ENCODE results near the gene RPL18. TPM values are rescaled to one million over a fixed set of nuclear protein-coding genes. Genes with fewer than 3 reads are reported as not detected.

RPL18 gene
- total RNA-seq, 1 experiment from 2014 or later: 1,503 TPM

DNA sequence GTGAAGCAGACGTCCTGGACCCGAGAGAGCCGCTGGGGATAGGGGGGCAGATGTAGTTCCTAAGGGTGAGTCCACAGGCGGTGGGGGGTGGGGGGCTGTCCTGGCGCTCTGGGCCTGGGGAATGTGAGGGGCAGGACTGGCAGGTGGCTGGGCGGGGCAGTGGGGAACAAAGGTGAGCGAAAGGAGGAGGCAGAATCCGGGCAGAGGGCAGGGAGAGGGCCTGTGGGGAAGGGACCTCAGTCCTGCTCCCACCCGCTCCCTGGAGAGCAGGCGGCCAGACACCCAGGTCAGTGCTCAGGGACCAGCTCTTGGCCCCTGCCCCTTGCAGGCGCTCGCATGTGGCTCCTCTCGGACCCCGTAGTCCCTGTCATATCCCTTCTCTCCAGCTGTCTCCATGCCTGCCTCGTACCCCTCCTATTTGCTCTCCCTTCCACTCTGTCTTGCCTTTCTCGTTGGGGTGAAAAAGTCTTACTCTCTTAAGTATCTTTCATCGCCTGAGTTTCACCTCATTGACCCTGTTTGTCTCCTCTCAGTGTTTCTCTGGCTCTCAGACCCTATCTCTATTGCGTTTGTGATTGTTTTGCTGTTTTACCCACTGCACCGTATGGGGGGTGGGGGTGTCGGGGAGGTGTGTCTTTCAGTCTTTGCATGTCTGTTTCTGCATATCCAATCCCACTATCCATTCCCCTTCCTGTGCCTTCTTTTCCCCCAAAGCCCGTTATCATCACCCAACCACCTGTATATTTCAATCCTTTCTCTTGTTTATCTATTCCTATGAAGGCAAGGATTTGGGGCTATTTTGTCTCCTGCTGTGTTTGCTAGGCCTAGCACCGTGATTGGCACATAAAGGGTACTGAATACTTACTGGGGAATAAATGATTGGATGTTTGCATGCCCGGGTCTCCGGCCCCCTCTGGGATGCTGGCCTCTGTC, 6.1 kb upstream of the RPL18 start:
- intact Hi-C loops (cut with micrococcal nuclease): no loop called here
- no peak for ATAC-seq
- Histone ChIP-seq H3K79me2 (ENCODE audit: low read length) (peaks cover 3% of the 10 kb centered on the region), H3K9me2 (replicated peaks; ENCODE audit: low read length) (no peaks in the 10 kb centered on the region), H3K36me3 (ENCODE audit: low read depth, low read length) (no peaks in the 10 kb centered on the region), H3K27ac (ENCODE audit: low read length) (no peak overlapping the region), H3K4me2 (ENCODE audit: low read length) (no peak overlapping the region), H3F3A (ENCODE audit: low read length, unreplicated experiment) (no peaks in the 10 kb centered on the region), H3K9ac (ENCODE audit: low read length) (no peak overlapping the region), H3K9me3 (ENCODE audit: low read length) (no peaks in the 10 kb centered on the region), H2AFZ (ENCODE audit: low read length) (no peak overlapping the region), H3K27me3 (ENCODE audit: low read length) (no peaks in the 10 kb centered on the region), H4K20me1 (ENCODE audit: low read length) (no peaks in the 10 kb centered on the region), H3K4me3 (ENCODE audit: low read length) (no peak overlapping the region), H3K4me1 (ENCODE audit: insufficient read depth, low read length) (0 out of 2 replicates have a peak, but pooled peaks cover 2% of the 10 kb centered on the region)
- CTCF ChIA-PET: no interaction called here
- TF ChIP-seq, protein P1, sequence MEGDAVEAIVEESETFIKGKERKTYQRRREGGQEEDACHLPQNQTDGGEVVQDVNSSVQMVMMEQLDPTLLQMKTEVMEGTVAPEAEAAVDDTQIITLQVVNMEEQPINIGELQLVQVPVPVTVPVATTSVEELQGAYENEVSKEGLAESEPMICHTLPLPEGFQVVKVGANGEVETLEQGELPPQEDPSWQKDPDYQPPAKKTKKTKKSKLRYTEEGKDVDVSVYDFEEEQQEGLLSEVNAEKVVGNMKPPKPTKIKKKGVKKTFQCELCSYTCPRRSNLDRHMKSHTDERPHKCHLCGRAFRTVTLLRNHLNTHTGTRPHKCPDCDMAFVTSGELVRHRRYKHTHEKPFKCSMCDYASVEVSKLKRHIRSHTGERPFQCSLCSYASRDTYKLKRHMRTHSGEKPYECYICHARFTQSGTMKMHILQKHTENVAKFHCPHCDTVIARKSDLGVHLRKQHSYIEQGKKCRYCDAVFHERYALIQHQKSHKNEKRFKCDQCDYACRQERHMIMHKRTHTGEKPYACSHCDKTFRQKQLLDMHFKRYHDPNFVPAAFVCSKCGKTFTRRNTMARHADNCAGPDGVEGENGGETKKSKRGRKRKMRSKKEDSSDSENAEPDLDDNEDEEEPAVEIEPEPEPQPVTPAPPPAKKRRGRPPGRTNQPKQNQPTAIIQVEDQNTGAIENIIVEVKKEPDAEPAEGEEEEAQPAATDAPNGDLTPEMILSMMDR (conservative IDR thresholded peaks at IDR 0.05; ENCODE audit: low read depth, low read length): no peak
- TF ChIP-seq EZH2 (IDR thresholded peaks at IDR 0.05; ENCODE audit: low read length, unreplicated experiment): no peak
- TF ChIP-seq EZH2phosphoT487 (IDR thresholded peaks at IDR 0.05; ENCODE audit: borderline replicate concordance, low read length): no peak
- POLR2A ChIA-PET (ENCODE audit: unreplicated experiment): no interaction called here
- BruUV-seq (replicated peaks): no TSS peak
- no peak for DNase-seq

GRCh38 chr19:48624067-48624594, 5.2 kb upstream of the RPL18 start:
- Histone ChIP-seq H3K9me2 (replicated peaks; ENCODE audit: low read length) (no peaks in the 10 kb centered on the region), H3F3A (ENCODE audit: low read length, unreplicated experiment) (no peaks in the 10 kb centered on the region), H3K4me1 (ENCODE audit: insufficient read depth, low read length) (0 out of 2 replicates have a peak, but pooled peaks cover 7% of the 10 kb centered on the region), H3K79me2 (ENCODE audit: low read length) (peaks cover 8% of the 10 kb centered on the region), H4K20me1 (ENCODE audit: low read length) (no peaks in the 10 kb centered on the region), H2AFZ (ENCODE audit: low read length) (no peak overlapping the region), H3K36me3 (ENCODE audit: low read depth, low read length) (no peaks in the 10 kb centered on the region), H3K27me3 (ENCODE audit: low read length) (no peaks in the 10 kb centered on the region), H3K9ac (ENCODE audit: low read length) (no peak overlapping the region), H3K9me3 (ENCODE audit: low read length) (no peaks in the 10 kb centered on the region), H3K4me3 (ENCODE audit: low read length) (no peak overlapping the region), H3K27ac (ENCODE audit: low read length) (no peak overlapping the region), H3K4me2 (ENCODE audit: low read length) (no peak overlapping the region)
- ATAC-seq (no peak), DNase-seq (no peak)
- ChIA-PET POLR2A (ENCODE audit: unreplicated experiment) (no interaction called here), CTCF (no interaction called here)
- intact Hi-C loops (cut with micrococcal nuclease): no loop called here
- BruUV-seq (replicated peaks): no TSS peak
- no peak for TF ChIP-seq EZH2 (IDR thresholded peaks at IDR 0.05; ENCODE audit: low read length, unreplicated experiment)
- TF ChIP-seq, protein P1 (conservative IDR thresholded peaks at IDR 0.05; ENCODE audit: low read depth, low read length): no peak
- no peak for TF ChIP-seq EZH2phosphoT487 (IDR thresholded peaks at IDR 0.05; ENCODE audit: borderline replicate concordance, low read length)
